Left ventricle myocardium inferior (tissue), 1 donor: ENCODE measurements around the gene BRIP1. TPM values are rescaled to one million over a fixed set of nuclear protein-coding genes. Genes with fewer than 3 reads are reported as not detected.

ENCODE experiments used
- DNase-seq: peaks from one replicate; pipeline ENCODE4 v3.0.0-alpha.2; 2020
- H3K27ac ChIP-seq: fragments of 200-600 bp; replicated peaks from 2 replicates; pipeline ENCODE4 v1.8.0; 2021
- H3K27me3 ChIP-seq: fragments of 200-600 bp; 2 replicates; pipeline ENCODE4 v1.8.0; 2021; ENCODE audit warnings: low read depth
- H3K36me3 ChIP-seq: fragments of 200-600 bp; 2 replicates; pipeline ENCODE4 v1.8.0; 2021
- H3K4me1 ChIP-seq: fragments of 200-600 bp; 2 replicates; pipeline ENCODE4 v1.8.0; 2021
- H3K4me3 ChIP-seq: fragments of 200-600 bp; 2 replicates; pipeline ENCODE4 v1.8.0; 2021; ENCODE audit warnings: mild to moderate bottlenecking, moderate library complexity
- H3K9me3 ChIP-seq: fragments of 200-600 bp; replicated peaks from 2 replicates; pipeline ENCODE4 v1.8.0; 2021
- CTCF ChIP-seq: fragments of 200-600 bp; IDR thresholded peaks from 2 replicates; pipeline ENCODE4 v1.8.0; 2021; ENCODE audit warnings: antibody characterized with exemption, mild to moderate bottlenecking, borderline replicate concordance
- intact Hi-C: fragments of 100-400 bp; cut with micrococcal nuclease; formaldehyde crosslinking; loops from one replicate; pipeline ENCODE4 v1.11.0; 2022
- total RNA-seq: library from RNA; stranded (reverse); fragmentation: NEBNext Ultra II Directional; extraction: Animal tissue kit (Norgen Biotek cat#: 25700); gene quantifications from one replicate; pipeline ENCODE4 v1.2.1, GENCODE V29; 2021
- donor health status: DM: no; HTN: yes; CAD: no; lungs with severe emphysema.

The BRIP1 gene
- total RNA-seq, 1 donor from 2014 or later: 0.22 TPM

- no peak overlapping the region for H3K4me3 ChIP-seq
- intact Hi-C loops: no loop called here
- no peak for TF ChIP-seq CTCF
- no peaks in the 10 kb centered on the region for H3K36me3 ChIP-seq
- peaks cover 49% of the 10 kb centered on the region for H3K9me3 ChIP-seq
- no peaks in the 10 kb centered on the region for H3K27me3 ChIP-seq
- DNase-seq: no peak
- no peak overlapping the region for H3K27ac ChIP-seq
- H3K4me1 ChIP-seq: no peaks in the 10 kb centered on the region
These were observed 148.0 kb downstream of the BRIP1 start for GRCh38 chr17:61715348-61715747.

- H3K4me3 ChIP-seq: no peak overlapping the region
- DNase-seq: no peak
- no peaks in the 10 kb centered on the region for H3K4me1 ChIP-seq
- peaks cover 41% of the 10 kb centered on the region for H3K9me3 ChIP-seq
- H3K36me3 ChIP-seq: no peaks in the 10 kb centered on the region
- TF ChIP-seq CTCF: no peak
- intact Hi-C loops: no loop called here
- H3K27ac ChIP-seq: no peak overlapping the region
- no peaks in the 10 kb centered on the region for H3K27me3 ChIP-seq
These were observed 149.0 kb downstream of the BRIP1 start for GRCh38 chr17:61714300-61714699.

- TF ChIP-seq CTCF: no peak
- intact Hi-C loops: no loop called here
- Histone ChIP-seq H3K27me3 (no peaks in the 10 kb centered on the region), H3K36me3 (no peaks in the 10 kb centered on the region), H3K4me3 (no peak overlapping the region), H3K27ac (no peak overlapping the region), H3K4me1 (no peaks in the 10 kb centered on the region), H3K9me3 (peaks cover 28% of the 10 kb centered on the region)
- DNase-seq: no peak
These were observed 150.3 kb downstream of the BRIP1 start for GRCh38 chr17:61713035-61713434.

GRCh38 chr17:61710546-61710945 lies 152.8 kb downstream of the BRIP1 start:
- TF ChIP-seq CTCF: no peak
- intact Hi-C loops: no loop called here
- no peaks in the 10 kb centered on the region for H3K36me3 ChIP-seq

GRCh38 chr17:61709567-61709966 lies 153.8 kb downstream of the BRIP1 start:
- no peak for DNase-seq
- no peak overlapping the region for H3K27ac ChIP-seq
- no peak for TF ChIP-seq CTCF
- no peaks in the 10 kb centered on the region for H3K4me1 ChIP-seq
- intact Hi-C loops: no loop called here
- H3K4me3 ChIP-seq: no peak overlapping the region
- H3K27me3 ChIP-seq: no peaks in the 10 kb centered on the region
- H3K36me3 ChIP-seq: no peaks in the 10 kb centered on the region
- H3K9me3 ChIP-seq: peaks cover 14% of the 10 kb centered on the region

More at GRCh38 chr17:61710546-61710945, 152.8 kb downstream of the BRIP1 start:
- Histone ChIP-seq H3K9me3 (peaks cover 17% of the 10 kb centered on the region), H3K4me1 (no peaks in the 10 kb centered on the region), H3K4me3 (no peak overlapping the region), H3K27ac (no peak overlapping the region), H3K27me3 (no peaks in the 10 kb centered on the region)
- DNase-seq: no peak

- Histone ChIP-seq H3K9me3 (peaks cover 49% of the 10 kb centered on the region), H3K4me3 (no peak overlapping the region), H3K36me3 (no peaks in the 10 kb centered on the region), H3K27me3 (no peaks in the 10 kb centered on the region), H3K27ac (no peak overlapping the region), H3K4me1 (no peaks in the 10 kb centered on the region)
- DNase-seq: no peak
- no peak for TF ChIP-seq CTCF
- intact Hi-C loops: no loop called here
These were observed 158.3 kb downstream of the BRIP1 start for GRCh38 chr17:61704935-61705449.
